LNCaP clone FGC (cell line): ENCODE measurements around the gene ITGA11.

Experiments
- DNase-seq: peaks from one replicate; pipeline ENCODE4 v3.0.0-alpha.2; 2011; ENCODE audit warnings: low read depth
- H3K4me3 ChIP-seq: 2 replicates; pipeline ENCODE4 v1.5.1; 2011; ENCODE audit warnings: mild to moderate bottlenecking, low read depth, low read length, control low read depth
- TF ChIP-seq, protein P1 (sequence below): IDR thresholded peaks from 2 replicates; pipeline ENCODE4 v1.5.1; 2012; ENCODE audit warnings: mild to moderate bottlenecking; ENCODE audit not compliant: control insufficient read depth, insufficient read depth; ENCODE audit errors: extremely low read depth

Gene ITGA11, protein sequence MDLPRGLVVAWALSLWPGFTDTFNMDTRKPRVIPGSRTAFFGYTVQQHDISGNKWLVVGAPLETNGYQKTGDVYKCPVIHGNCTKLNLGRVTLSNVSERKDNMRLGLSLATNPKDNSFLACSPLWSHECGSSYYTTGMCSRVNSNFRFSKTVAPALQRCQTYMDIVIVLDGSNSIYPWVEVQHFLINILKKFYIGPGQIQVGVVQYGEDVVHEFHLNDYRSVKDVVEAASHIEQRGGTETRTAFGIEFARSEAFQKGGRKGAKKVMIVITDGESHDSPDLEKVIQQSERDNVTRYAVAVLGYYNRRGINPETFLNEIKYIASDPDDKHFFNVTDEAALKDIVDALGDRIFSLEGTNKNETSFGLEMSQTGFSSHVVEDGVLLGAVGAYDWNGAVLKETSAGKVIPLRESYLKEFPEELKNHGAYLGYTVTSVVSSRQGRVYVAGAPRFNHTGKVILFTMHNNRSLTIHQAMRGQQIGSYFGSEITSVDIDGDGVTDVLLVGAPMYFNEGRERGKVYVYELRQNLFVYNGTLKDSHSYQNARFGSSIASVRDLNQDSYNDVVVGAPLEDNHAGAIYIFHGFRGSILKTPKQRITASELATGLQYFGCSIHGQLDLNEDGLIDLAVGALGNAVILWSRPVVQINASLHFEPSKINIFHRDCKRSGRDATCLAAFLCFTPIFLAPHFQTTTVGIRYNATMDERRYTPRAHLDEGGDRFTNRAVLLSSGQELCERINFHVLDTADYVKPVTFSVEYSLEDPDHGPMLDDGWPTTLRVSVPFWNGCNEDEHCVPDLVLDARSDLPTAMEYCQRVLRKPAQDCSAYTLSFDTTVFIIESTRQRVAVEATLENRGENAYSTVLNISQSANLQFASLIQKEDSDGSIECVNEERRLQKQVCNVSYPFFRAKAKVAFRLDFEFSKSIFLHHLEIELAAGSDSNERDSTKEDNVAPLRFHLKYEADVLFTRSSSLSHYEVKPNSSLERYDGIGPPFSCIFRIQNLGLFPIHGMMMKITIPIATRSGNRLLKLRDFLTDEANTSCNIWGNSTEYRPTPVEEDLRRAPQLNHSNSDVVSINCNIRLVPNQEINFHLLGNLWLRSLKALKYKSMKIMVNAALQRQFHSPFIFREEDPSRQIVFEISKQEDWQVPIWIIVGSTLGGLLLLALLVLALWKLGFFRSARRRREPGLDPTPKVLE

DNA sequence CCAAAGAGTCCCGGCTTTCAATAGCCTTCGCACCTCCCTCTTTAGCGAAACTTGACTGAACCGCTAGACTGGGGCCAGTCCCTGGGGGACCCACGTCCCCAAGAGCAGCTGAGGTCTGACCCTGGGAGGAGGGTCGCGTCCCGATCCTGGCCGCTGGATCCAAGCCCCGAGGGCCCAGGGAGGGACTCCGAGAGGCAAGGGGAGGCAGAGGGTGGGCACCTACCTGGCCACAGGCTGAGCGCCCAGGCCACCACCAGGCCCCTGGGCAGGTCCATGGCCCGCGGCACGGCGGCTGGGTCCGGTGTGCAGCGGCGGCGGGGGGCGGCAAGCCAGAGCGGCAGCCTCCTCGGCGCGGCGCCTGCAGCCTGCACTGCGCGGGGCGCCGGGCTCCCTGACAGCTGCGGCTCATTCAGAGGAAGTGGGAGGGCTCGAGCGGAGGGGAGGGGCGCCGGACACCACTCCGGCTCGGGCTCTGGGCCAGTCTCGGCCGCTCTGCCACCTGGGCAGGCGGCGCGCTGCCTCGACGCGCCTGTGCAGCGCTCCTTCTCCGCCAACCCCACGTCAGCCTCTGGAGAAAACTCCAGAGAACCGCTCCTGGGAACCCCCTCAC lies at the start of gene ITGA11:
TSS of gene ITGA11 (minus strand) at position 372 of the 610 bp plus-strand sequence. CDS start at position 275, 97 bp downstream.
- no peak within 1 kb of the TSS for H3K4me3 ChIP-seq
- DNase-seq, result no peak
- TF ChIP-seq, protein P1, sequence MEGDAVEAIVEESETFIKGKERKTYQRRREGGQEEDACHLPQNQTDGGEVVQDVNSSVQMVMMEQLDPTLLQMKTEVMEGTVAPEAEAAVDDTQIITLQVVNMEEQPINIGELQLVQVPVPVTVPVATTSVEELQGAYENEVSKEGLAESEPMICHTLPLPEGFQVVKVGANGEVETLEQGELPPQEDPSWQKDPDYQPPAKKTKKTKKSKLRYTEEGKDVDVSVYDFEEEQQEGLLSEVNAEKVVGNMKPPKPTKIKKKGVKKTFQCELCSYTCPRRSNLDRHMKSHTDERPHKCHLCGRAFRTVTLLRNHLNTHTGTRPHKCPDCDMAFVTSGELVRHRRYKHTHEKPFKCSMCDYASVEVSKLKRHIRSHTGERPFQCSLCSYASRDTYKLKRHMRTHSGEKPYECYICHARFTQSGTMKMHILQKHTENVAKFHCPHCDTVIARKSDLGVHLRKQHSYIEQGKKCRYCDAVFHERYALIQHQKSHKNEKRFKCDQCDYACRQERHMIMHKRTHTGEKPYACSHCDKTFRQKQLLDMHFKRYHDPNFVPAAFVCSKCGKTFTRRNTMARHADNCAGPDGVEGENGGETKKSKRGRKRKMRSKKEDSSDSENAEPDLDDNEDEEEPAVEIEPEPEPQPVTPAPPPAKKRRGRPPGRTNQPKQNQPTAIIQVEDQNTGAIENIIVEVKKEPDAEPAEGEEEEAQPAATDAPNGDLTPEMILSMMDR, result no peak

DNA sequence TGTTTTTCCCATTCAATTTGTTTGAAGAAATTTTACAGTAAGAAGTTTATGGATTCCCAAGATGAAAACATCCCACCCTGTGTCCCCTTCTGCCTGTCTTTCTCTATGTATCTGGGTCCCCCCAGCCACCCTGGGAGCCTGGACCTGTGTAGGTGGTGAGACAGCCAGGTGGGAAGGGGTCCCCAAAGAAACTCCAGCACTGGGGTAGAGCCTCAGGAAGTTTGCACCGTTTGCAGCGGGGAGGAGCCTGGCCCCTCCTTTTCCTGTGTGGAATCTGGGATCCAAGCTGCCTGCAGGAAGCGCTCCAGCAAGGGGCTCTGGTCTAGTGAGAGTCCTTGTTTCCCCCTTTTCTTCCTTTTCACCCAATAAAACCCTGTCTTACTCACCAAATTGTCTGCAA lies 49.4 kb upstream of the ITGA11 start:
- no peak overlapping the region for H3K4me3 ChIP-seq

DNA sequence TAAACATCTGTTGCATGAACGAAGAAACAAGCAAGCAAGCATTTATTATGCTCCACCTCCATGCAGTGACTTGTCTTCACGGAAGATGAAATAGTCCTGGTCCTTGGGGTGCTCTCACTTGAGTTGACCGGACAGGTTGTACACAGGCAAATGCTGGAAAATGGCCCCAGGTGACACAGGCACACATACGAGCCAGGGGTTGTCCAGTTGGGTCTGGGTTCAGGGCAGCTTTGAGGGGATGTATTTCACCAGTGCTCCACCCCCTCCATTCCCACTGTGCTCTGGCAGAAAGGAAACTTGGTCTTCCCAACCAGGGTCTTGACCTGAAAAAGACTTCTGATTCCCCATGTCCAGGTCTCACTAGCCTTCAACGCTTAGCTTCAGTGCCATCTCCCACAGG lies 48.3 kb upstream of the ITGA11 start:
- H3K4me3 ChIP-seq, result no peak overlapping the region
- DNase-seq, result no peak
- TF ChIP-seq, protein P1, result no peak

More for the DNA sequence above, 49.4 kb upstream of the ITGA11 start:
- TF ChIP-seq, protein P1, result no peak
- DNase-seq, result no peak

DNA sequence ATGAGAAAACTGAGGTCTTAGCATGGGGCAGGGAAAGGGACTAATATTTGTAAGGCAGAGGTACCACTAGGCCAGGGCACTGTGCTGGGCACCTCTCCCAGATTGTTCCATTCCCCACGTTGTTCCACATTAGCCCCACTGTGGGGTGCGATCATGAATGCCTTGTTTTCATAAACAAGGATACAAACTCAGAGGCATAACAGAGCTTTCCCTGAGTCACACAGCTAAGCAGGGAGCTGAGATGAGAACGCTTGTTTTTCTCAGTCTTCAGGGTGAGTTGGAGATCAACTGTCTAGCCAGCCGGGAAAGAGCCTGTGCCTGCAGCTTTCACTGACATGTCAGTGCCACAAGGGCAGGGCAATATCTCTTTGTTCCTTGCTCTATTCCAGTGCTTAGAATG lies 47.9 kb upstream of the ITGA11 start:
- DNase-seq, result no peak
- TF ChIP-seq, protein P1, result no peak

DNA sequence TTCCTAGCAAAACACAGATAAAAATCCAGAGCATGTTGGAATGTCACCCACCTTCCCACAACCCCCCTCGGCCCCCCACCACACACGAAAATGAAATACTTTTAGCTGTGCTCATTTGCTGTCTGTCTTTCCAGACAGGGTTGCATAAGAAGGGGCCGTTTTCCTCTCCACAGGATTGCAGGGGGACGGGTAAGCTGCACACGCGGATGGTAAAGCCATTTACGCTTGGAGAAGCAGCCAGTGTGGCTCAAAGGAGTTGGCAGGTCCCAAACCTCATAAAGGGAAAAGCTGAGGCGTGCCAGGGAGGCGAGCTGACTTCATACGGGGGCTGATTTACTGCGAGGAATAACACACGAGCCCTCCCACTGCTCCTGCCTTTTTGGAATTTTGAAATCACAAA lies 47.4 kb upstream of the ITGA11 start:
- no peak for DNase-seq

More for the DNA sequence above, 47.9 kb upstream of the ITGA11 start:
- H3K4me3 ChIP-seq, result no peak overlapping the region

More for the DNA sequence above, 47.4 kb upstream of the ITGA11 start:
- no peak overlapping the region for H3K4me3 ChIP-seq
- TF ChIP-seq, protein P1, result no peak
